Stimulated activated CD8-positive, alpha-beta memory T cell treated with anti-CD3 and anti-CD28 coated beads, Interleukin-4, amount 100 ng/mL, for 24 hours (primary cell): ENCODE measurements around the gene CAMTA1.

Experiments used
- DNase-seq: peaks from one replicate; pipeline ENCODE4 v3.0.0-alpha.2; 2020; ENCODE audit warnings: low read depth

CAMTA1 gene

GRCh38 chr1:7517611-7518330 lies 732.5 kb downstream of the CAMTA1 start:
- no peak for DNase-seq

GRCh38 chr1:7518411-7518810 lies 733.2 kb downstream of the CAMTA1 start:
- DNase-seq = no peak

GRCh38 chr1:7519181-7519860 lies 734.1 kb downstream of the CAMTA1 start:
- DNase-seq = no peak

- no peak for DNase-seq
Observed at GRCh38 chr1:7519861-7520395, 734.7 kb downstream of the CAMTA1 start.

- no peak for DNase-seq
Observed at GRCh38 chr1:7520496-7520895, 735.2 kb downstream of the CAMTA1 start.

- no peak for DNase-seq
Observed at GRCh38 chr1:7524341-7525337, 739.4 kb downstream of the CAMTA1 start.

DNA sequence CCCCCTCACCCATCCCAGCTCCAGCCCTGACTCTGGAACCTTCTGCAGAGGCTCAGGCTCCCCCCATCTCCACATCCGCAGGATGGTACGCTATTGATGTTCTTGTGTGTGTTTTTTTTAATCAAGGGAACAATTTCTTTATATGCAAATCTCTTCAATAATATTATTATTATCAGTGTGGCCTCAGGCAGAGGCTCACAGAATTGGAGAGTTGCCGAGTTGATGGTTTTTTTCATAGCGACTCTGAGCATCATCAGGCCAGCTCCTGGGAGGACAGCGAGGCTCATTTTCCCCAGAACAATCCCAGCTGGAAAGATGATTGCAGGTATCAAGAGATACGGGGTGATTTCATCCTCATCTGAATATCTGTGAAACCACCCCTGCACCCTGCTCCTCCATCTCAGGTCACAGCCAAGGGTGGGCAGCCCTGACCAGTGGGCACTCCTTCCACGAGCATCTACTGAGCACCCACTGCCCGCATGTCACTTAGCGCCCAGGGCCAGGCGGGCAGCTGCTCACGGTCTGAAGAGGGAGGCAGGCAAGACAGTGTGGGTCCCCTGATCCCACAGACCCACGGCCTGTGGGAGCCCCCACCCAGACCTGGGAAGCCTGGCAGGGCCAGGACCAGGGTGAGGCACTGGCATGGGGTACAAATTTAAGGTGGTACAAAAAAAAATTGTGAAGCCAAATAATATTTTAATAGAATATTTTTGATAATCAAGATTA lies 740.2 kb downstream of the CAMTA1 start:
- DNase-seq = no peak

GRCh38 chr1:7526196-7526866 lies 741.1 kb downstream of the CAMTA1 start:
- no peak for DNase-seq

DNA sequence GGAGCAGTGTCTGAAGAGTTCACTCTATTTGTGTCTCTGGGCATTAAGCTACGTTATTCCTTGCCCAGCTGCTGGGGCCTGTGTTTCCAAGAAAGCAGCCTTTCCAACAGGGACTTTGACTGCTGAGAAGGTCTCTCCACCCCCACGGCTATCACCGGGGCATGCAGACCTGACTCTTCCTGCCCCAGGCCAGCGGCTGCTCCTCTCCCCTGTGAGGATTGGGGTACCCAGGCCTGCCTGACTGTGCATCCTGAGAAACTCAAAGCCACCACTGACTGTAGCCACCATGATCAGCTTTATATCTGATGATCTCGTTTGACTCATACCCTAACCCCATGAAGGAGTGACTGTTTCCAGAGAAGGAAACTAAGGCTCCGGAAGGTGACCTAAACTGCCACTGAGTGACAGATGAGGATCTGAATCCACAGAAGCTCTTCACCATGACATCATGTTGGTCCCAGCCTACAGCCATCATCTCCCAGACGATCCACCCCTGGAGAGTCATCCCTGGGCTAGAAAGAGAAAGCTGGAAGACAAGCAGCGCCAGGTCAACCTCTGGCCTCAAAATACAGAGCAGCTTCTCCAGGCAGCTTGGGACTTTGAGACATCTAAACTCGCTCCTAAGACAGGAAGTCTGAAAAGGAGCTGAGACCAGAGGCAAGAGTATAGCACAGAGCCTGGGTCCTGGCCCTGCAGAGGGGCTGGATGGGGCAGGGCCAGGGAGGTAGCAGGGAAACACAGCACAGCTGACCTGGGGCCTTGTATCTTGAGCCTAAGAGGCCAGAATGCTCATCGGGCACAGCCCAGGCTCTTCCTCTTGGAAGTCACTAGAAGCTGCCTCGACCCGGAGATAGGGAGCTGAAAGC lies 741.8 kb downstream of the CAMTA1 start:
- no peak for DNase-seq

- no peak for DNase-seq
Observed at GRCh38 chr1:7527733-7528045, 742.4 kb downstream of the CAMTA1 start.

DNA sequence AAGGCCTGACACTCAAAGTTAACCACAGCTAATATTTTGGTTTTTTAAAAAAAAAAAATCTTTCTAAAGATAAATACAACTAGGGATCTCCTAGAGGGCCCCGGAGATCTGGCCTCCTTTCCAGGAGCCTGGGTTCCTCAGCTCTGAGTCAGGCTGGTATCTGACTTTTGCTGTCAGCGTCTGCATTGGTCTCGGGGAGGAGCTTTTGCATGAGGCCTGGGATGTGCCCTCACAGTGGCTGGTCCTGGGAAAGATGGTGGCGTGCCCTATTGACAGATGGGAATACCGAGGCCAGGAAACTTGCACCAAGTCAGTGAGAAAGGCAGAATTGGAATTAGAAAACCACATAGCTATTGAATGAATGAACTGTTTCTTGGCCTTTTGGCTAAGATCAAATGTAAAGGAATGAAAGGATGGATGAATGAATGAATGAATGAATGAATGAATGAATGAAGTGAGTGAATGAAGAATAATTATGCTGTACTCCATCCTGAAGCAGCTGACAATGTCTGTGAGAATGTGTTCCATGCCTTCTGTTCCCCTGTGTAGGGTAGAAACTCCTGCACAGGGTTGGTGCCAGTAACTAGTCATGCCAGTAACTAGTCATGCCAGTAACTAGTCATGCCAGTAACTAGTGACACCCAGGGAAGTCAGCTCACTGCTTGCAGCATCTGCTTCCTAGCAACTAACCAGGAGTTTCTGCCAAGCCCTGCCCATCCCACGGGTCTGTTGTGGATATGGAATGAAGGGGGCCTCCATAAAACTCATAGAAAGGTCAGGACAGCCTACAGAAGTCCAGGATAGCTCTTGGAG lies 743.3 kb downstream of the CAMTA1 start:
- no peak for DNase-seq

DNA sequence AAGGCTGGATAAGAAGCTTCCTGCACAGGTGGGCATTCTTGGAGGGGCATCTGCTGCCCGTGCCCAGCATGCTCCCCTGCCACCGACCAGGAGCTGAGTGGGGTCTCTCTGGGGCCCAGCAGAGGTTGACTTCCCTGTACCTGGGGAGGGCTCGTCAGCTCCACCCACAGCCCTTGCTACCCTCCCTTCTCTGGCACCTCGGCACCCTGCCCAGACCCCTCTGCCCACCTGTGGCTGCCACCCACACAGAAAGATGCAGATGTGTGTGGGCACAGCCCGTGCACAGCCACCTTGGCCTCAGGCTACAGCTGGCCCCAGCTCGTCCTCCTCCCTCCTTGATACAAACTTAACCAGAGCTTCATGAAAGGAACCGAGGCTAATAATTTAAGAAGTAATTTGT lies 744.7 kb downstream of the CAMTA1 start:
- no peak for DNase-seq

GRCh38 chr1:7531562-7532340 lies 746.5 kb downstream of the CAMTA1 start:
- no peak for DNase-seq

DNA sequence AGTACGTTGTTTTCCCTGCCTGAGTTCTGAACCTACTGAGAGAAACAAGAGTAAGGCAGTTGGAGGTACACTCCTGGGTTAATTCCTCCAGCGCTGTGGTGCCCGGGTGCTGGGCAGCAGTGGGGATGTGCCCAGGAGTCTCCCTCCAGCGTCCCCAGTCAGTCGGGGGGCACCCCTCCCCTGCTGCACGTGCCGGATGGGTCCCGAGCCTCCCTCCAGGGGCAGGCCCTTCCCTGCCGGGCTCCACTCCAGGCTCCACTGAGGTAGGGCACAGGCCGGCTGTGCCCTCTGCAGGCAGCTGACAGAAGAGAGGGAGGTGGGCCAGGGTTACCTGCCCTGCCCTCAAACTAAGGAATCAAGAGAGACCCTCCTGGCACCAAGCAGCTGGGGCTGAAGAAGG lies 747.8 kb downstream of the CAMTA1 start:
- no peak for DNase-seq

DNA sequence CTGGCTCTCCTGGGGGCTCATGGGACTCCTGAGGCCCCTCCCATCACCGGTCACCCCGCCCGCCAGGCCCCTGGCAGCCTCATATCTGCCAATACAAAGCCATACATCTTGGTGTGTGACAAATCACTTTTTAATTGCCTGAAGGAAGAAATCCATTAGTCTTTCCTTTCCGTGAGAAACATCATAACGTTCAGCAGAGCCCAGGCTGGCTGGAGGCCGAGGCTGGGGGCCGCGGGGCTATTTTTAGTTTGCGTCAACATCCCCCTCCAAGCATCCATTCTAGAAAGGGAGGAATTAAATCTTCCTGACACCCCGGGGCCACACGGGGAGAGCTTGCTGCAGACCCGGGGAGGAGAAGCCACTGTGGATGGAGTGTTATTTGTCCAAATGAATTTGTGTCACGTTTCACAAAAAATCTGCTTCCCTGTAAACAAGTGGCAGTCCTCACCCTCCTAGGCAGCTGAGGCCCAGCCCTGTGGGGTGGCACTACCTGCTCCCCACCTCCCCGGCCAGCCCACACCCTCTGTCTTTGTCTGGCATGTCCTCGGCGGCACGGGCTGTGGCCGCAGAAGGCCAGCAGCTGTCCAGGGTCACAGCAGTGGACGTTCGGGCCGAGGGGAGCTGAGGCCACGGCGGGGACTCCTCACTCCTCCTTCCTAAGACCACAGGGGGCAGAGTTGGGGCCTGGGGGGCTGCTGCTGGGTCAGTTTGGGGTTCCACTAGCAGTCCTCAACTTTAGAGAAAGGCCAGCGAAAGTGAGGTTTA lies 749.0 kb downstream of the CAMTA1 start:
- no peak for DNase-seq

GRCh38 chr1:7535016-7535415 lies 749.8 kb downstream of the CAMTA1 start:
- DNase-seq = no peak

DNA sequence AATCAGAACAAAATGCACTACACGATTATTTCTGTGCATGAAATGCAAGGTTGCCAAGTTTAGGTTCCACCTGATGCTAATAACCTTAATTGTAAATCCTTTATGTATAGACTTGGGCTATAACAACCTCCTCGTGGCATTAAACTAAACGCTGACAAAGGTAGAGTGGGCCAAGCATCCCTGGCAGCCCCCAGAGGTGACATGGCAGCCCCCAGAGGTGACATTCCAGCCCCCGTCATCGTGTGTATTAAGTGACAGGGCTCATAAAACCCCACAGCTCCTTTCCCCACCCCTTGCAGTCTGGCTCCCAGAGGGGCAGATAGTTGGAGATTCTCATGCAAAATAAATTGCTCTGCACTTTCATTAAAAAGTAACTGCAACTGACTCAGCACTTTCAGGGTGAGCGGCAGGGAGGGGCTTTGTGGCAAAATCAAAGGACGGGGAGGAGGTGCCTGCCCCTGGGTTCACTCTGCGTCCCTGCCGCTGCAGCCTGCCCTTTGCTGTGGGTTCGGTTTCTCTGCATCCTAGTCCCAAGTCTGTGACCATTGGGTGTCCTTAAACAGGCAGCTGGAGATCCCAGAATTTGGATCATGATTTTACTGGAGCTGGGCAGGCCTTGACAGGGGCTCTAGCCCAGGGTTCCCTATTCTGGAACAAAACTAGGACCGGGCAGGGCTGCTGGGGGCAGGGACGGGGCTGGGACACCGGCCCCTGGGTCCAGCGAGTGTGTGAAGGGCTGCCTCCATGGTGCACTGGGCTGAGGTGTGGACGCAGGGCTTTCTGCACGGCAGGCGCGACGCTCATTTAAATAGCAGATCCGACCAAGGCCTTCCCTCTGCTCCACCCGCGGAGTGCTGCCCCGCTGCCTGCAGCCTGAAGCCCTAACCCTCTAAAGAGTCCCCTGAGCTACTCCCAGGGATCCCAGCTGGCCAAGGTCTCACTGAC lies 751.0 kb downstream of the CAMTA1 start:
- DNase-seq = no peak
